ENCODE results near the gene CLASP1.
"Not testable (repeated sequence)": the region's sequence is repeated elsewhere in the genome, so short reads cannot be mapped to it uniquely, and the experiment has no call there.

CLASP1 gene

GRCh38 chr2:121658393-121658792, 9.1 kb upstream of the CLASP1 start:
- H3K4me3 ChIP-seq (ENCODE audit: low read length); H3K27me3 ChIP-seq (ENCODE audit: control insufficient read depth, insufficient read depth, low read length); H3K9me3 ChIP-seq (ENCODE audit: control insufficient read depth, low read length); H3K36me3 ChIP-seq (ENCODE audit: control insufficient read depth, insufficient read depth, low read length); H3K4me1 ChIP-seq (ENCODE audit: control insufficient read depth, insufficient read depth, low read length); H3K9ac ChIP-seq (ENCODE audit: low read length): not testable (repeated sequence)

- H3K9ac ChIP-seq (ENCODE audit: low read length), result no peak overlapping the region
- peaks cover 4% of the 10 kb centered on the region for H3K4me1 ChIP-seq (ENCODE audit: control insufficient read depth, insufficient read depth, low read length)
- H3K4me3 ChIP-seq (ENCODE audit: low read length), result no peak overlapping the region
- no peaks in the 10 kb centered on the region for H3K27me3 ChIP-seq (ENCODE audit: control insufficient read depth, insufficient read depth, low read length)
- H3K9me3 ChIP-seq (ENCODE audit: control insufficient read depth, low read length), result no peaks in the 10 kb centered on the region
- H3K36me3 ChIP-seq (ENCODE audit: control insufficient read depth, insufficient read depth, low read length), result no peaks in the 10 kb centered on the region
Observed at GRCh38 chr2:121653035-121653434, 3.8 kb upstream of the CLASP1 start.

GRCh38 chr2:121650315-121650930, 1.2 kb upstream of the CLASP1 start:
- peak overlapping the region; percentile 98 for H3K4me3 ChIP-seq (ENCODE audit: low read length)
- no peaks in the 10 kb centered on the region for H3K27me3 ChIP-seq (ENCODE audit: control insufficient read depth, insufficient read depth, low read length)
- H3K9me3 ChIP-seq (ENCODE audit: control insufficient read depth, low read length), result no peaks in the 10 kb centered on the region
- peak overlapping the region; percentile 97 for H3K9ac ChIP-seq (ENCODE audit: low read length)
- H3K36me3 ChIP-seq (ENCODE audit: control insufficient read depth, insufficient read depth, low read length), result no peaks in the 10 kb centered on the region
- peaks cover 4% of the 10 kb centered on the region for H3K4me1 ChIP-seq (ENCODE audit: control insufficient read depth, insufficient read depth, low read length)

- Histone ChIP-seq H3K4me1 (ENCODE audit: control insufficient read depth, insufficient read depth, low read length) (peaks cover 4% of the 10 kb centered on the region), H3K4me3 (ENCODE audit: low read length) (peak overlapping the region; percentile 98), H3K27me3 (ENCODE audit: control insufficient read depth, insufficient read depth, low read length) (no peaks in the 10 kb centered on the region), H3K9me3 (ENCODE audit: control insufficient read depth, low read length) (no peaks in the 10 kb centered on the region), H3K36me3 (ENCODE audit: control insufficient read depth, insufficient read depth, low read length) (no peaks in the 10 kb centered on the region), H3K9ac (ENCODE audit: low read length) (peak overlapping the region; percentile 97)
Observed at GRCh38 chr2:121649596-121650314, 493 bp upstream of the CLASP1 start.

GRCh38 chr2:121648206-121649148, 785 bp downstream of the CLASP1 start:
- peaks cover 4% of the 10 kb centered on the region for H3K4me1 ChIP-seq (ENCODE audit: control insufficient read depth, insufficient read depth, low read length)

GRCh38 chr2:121647396-121647795, 1.9 kb downstream of the CLASP1 start:
- Histone ChIP-seq H3K4me3 (ENCODE audit: low read length) (no peak overlapping the region), H3K9me3 (ENCODE audit: control insufficient read depth, low read length) (no peaks in the 10 kb centered on the region), H3K27me3 (ENCODE audit: control insufficient read depth, insufficient read depth, low read length) (no peaks in the 10 kb centered on the region), H3K9ac (ENCODE audit: low read length) (no peak overlapping the region), H3K36me3 (ENCODE audit: control insufficient read depth, insufficient read depth, low read length) (no peaks in the 10 kb centered on the region), H3K4me1 (ENCODE audit: control insufficient read depth, insufficient read depth, low read length) (peaks cover 4% of the 10 kb centered on the region)

More at GRCh38 chr2:121648206-121649148, 785 bp downstream of the CLASP1 start:
- Histone ChIP-seq H3K4me3 (ENCODE audit: low read length) (peak overlapping the region; percentile 98), H3K9me3 (ENCODE audit: control insufficient read depth, low read length) (no peaks in the 10 kb centered on the region), H3K36me3 (ENCODE audit: control insufficient read depth, insufficient read depth, low read length) (no peaks in the 10 kb centered on the region), H3K9ac (ENCODE audit: low read length) (peak overlapping the region; percentile 97), H3K27me3 (ENCODE audit: control insufficient read depth, insufficient read depth, low read length) (no peaks in the 10 kb centered on the region)

- Histone ChIP-seq H3K4me3 (ENCODE audit: low read length) (no peak overlapping the region), H3K4me1 (ENCODE audit: control insufficient read depth, insufficient read depth, low read length) (no peaks in the 10 kb centered on the region), H3K9ac (ENCODE audit: low read length) (no peak overlapping the region), H3K27me3 (ENCODE audit: control insufficient read depth, insufficient read depth, low read length) (no peaks in the 10 kb centered on the region), H3K36me3 (ENCODE audit: control insufficient read depth, insufficient read depth, low read length) (no peaks in the 10 kb centered on the region), H3K9me3 (ENCODE audit: control insufficient read depth, low read length) (no peaks in the 10 kb centered on the region)
Observed at GRCh38 chr2:121644715-121645114, 4.5 kb downstream of the CLASP1 start.

GRCh38 chr2:121643877-121644276, 5.4 kb downstream of the CLASP1 start:
- H3K9me3 ChIP-seq (ENCODE audit: control insufficient read depth, low read length), result no peaks in the 10 kb centered on the region
- H3K27me3 ChIP-seq (ENCODE audit: control insufficient read depth, insufficient read depth, low read length), result no peaks in the 10 kb centered on the region
- H3K36me3 ChIP-seq (ENCODE audit: control insufficient read depth, insufficient read depth, low read length), result no peaks in the 10 kb centered on the region
- no peaks in the 10 kb centered on the region for H3K4me1 ChIP-seq (ENCODE audit: control insufficient read depth, insufficient read depth, low read length)
- H3K4me3 ChIP-seq (ENCODE audit: low read length), result no peak overlapping the region
- H3K9ac ChIP-seq (ENCODE audit: low read length), result no peak overlapping the region

- no peaks in the 10 kb centered on the region for H3K4me1 ChIP-seq (ENCODE audit: control insufficient read depth, insufficient read depth, low read length)
- H3K4me3 ChIP-seq (ENCODE audit: low read length), result no peak overlapping the region
- H3K9me3 ChIP-seq (ENCODE audit: control insufficient read depth, low read length), result no peaks in the 10 kb centered on the region
- no peak overlapping the region for H3K9ac ChIP-seq (ENCODE audit: low read length)
- H3K36me3 ChIP-seq (ENCODE audit: control insufficient read depth, insufficient read depth, low read length), result no peaks in the 10 kb centered on the region
- no peaks in the 10 kb centered on the region for H3K27me3 ChIP-seq (ENCODE audit: control insufficient read depth, insufficient read depth, low read length)
Observed at GRCh38 chr2:121640380-121641316, 8.6 kb downstream of the CLASP1 start.

- not testable (repeated sequence) for H3K4me1 ChIP-seq (ENCODE audit: control insufficient read depth, insufficient read depth, low read length); H3K4me3 ChIP-seq (ENCODE audit: low read length); H3K9me3 ChIP-seq (ENCODE audit: control insufficient read depth, low read length); H3K27me3 ChIP-seq (ENCODE audit: control insufficient read depth, insufficient read depth, low read length); H3K36me3 ChIP-seq (ENCODE audit: control insufficient read depth, insufficient read depth, low read length); H3K9ac ChIP-seq (ENCODE audit: low read length)
Observed at GRCh38 chr2:121639846-121640245, 9.4 kb downstream of the CLASP1 start.

- Histone ChIP-seq H3K36me3 (ENCODE audit: control insufficient read depth, insufficient read depth, low read length) (no peaks in the 10 kb centered on the region), H3K4me3 (ENCODE audit: low read length) (no peak overlapping the region), H3K9me3 (ENCODE audit: control insufficient read depth, low read length) (no peaks in the 10 kb centered on the region), H3K4me1 (ENCODE audit: control insufficient read depth, insufficient read depth, low read length) (peaks cover 9% of the 10 kb centered on the region), H3K9ac (ENCODE audit: low read length) (no peak overlapping the region), H3K27me3 (ENCODE audit: control insufficient read depth, insufficient read depth, low read length) (no peaks in the 10 kb centered on the region)
Observed at GRCh38 chr2:121638333-121638732, 10.9 kb downstream of the CLASP1 start.

Measured in mucosa of stomach (tissue), 1 donor.